ENCODE data around the gene ADAR.

Gene ADAR

GRCh38 chr1:154616659-154617345 lies 8.8 kb upstream of the ADAR start:
- DNase-seq = no peak

DNA sequence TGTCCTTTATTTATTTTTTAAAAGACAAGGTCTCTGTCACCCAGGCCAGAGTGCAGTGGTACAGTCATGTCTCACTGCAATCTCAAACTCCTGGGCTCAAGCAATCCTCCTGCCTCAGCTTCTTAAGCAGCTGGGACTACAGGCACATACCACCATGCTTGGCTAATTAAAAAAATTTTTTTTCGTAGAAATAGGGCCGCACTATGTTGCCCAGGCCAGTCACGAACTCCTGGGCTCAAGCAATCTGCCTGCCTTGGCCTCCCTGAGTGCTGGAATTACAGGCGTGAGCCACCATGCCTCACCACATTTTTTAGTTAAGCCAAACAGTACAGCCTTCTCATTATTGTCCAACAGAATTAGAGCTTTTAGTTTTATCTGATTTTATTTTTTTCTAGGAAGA lies 7.4 kb upstream of the ADAR start:
- DNase-seq = no peak

DNA sequence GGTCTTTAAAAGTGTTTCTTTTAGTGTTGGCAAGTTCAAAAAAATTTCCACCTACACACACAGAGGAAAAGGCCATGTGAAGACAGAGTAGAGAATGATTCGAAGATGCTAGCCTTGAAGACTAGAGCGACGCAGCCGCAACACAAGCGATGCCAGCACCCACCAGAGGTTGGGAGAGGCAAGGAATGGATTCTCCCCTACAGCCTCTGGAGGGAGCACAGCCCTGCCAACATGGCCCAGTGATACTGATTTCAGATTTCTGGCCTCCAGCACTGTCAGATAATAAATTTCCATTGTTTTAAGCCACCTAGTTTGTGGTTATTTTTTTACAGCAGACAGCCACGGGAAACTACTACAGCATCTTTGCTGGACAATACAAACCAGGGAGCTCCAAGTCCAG lies 6.9 kb upstream of the ADAR start:
- DNase-seq = no peak

DNA sequence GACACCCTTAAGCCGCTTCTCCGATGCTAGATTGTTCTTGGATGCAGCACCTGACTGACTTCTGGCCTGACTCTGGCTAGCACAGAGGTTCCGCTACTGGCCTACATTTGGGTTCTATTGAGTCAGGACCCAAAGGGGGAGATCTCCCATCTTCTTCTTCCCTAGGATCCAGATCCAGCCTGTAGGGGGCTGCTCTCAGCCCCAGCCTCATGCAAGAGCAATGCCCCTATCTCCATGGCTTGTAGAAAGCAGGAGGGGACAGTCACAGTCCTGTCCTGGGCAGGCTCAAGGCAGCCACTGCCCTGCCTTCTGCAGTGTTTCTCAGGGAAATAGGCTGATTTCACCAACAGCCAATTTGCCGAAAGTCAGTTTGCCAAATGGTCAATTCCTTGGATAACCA lies 6.3 kb upstream of the ADAR start:
- no peak for DNase-seq

DNA sequence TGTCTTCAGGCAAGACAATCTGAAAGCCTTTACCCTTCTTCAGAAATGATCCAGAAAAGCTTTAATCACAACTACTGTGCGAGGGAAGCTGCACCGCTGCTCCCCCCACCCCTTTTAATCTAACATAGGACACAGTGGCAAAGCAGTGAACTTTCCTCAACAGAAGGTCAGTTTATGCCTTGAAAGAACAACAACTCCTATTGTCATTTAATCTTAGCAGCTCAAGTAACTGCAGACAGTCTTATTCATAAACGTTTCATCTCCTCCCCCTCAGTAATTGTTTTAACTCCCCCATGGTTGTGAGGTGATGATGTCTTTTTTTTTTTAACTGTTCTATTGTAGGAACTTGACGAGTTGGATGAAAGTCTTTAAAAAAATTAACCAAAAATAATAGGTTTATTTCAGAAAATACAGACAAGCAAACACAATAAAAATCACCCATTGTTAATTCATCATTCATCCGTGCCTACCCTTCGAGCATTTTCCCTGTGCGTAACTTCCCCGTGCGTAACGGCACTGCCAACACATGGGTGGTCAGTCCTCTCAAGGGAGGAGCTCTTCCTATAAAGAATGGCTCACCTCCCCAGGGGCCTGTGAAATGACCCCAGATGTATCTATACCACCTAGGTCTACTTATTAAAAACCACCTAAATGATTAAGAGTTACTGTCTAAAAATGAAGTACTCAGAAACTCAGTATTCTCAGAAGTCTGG lies 3.3 kb upstream of the ADAR start:
- no peak for DNase-seq

- peak; percentile 44 for DNase-seq
Observed at GRCh38 chr1:154609398-154610380, 1.7 kb upstream of the ADAR start.

DNA sequence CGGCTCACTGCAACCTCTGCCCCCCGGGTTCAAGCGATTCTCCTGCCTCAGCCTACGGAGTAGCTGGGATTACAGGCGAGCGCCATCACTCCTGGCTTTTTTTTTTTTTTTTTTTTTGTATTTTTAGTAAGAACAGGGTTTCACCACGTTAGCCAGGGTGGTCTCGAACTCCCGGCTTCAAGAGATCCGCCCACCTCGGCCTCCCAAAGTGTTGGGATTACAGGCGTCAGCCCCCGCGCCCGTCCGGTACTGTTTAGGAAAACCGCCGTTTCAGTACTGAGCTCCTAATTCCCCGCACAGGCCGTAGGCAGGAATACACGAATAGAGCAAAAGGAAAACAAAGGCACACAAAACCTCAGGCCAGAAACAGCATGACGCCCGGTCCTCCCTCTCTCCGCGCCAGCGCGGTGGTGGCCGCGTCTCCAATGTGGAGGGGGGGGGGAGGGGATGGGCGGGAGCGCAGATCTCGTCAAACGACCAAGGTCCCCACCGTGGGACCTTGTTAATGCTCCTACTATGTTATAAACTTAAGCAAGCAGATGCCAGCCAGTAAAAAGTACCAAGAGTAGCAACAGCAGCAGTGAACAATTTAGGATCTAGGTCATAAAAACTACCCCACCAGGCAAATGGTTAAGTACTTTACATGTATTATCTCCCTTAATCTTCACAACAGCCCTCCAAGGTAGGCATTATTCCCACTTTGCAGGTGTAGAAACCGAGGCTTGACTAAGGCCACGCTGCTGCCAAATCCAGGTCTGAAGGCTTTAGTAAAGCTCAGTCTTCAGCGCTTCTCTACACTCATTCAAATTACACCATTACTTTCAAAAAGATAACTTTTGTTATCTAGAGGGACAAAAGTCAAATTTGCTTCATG lies 648 bp upstream of the ADAR start:
- peak; percentile 45 for DNase-seq

GRCh38 chr1:154607106-154607608 lies 829 bp downstream of the ADAR start:
- DNase-seq = no peak

- DNase-seq = no peak
Observed at GRCh38 chr1:154605534-154605933, 2.5 kb downstream of the ADAR start.

DNA sequence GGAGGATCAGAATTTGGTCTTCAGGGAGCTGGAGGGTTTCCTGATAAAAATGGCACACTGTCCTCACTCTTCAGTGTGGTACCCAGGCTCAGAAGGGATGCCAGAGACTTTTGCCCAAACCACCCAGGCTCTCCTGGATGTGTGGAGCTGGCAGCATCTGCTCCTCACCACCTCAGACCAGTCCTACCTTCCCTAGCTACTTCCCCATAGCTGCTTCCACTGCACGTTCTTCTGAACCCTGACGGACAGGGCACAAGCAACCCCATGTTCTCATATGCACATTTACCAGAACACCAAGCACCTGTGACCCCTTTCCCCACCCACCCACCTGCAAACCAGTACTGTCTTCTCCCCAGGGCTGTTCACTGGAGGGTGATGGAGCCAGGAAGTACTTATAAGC lies 4.7 kb downstream of the ADAR start:
- no peak for DNase-seq

DNA sequence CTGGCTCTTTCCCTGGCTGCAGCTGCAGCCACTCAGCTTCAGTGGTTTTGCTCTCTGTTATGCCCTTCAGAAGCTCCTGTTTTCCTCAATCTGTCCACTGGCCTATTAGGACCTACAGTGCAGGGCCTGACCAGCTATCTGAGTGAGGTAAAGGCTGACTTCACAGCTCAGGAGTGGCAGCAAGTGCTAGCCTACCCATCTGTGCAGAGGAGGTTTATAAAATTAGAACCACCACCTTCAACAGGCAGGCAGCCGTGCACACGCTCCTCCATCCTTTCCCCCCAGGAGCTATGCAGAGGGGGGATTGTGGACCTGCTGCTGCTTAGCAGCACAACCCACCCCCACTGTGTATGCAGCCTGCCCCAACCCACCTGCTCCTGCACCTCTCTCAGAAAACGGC lies 8.3 kb downstream of the ADAR start:
- no peak for DNase-seq

DNA sequence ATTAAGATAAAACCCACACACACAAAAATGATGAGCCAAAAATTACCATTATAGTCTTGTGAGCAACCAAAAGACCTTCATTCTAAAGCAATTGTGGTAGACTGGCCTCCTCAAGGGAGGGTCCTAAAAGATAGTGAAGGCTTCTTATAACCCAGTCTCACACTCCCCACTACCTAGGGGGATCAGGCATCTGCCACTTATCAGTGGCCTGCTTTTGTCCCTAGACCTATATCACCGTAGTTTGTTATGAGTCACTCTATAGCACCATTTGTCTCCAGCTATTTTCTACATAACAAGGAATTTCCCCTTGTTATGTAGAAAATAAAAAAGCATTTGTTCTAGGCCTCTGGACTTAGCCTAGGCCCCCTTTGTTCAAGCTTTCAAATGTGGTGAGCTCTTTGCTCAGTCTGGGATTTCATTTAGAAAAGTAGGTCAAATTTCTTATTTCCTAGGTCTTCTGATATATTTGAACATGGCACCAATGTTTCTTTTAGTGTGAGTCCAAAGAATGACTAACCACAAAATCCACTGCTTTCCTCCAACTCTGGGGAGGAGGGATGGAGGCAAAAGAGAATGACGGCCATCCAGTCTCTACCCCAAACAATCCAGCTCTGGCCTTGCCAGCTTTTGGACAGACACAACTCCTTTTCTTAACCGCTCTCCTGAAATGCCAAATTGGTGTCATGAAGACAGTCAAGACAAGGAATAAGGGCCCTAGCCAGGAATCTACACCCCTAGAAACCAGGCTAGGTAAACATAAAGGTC lies 8.9 kb downstream of the ADAR start:
- DNase-seq = no peak

- DNase-seq = no peak
Observed at GRCh38 chr1:154595621-154596020, 12.4 kb downstream of the ADAR start.

- no peak for DNase-seq
Observed at GRCh38 chr1:154594811-154595210, 13.2 kb downstream of the ADAR start.

- no peak for DNase-seq
Observed at GRCh38 chr1:154593390-154593789, 14.6 kb downstream of the ADAR start.

GRCh38 chr1:154591206-154591605 lies 16.8 kb downstream of the ADAR start:
- no peak for DNase-seq

DNA sequence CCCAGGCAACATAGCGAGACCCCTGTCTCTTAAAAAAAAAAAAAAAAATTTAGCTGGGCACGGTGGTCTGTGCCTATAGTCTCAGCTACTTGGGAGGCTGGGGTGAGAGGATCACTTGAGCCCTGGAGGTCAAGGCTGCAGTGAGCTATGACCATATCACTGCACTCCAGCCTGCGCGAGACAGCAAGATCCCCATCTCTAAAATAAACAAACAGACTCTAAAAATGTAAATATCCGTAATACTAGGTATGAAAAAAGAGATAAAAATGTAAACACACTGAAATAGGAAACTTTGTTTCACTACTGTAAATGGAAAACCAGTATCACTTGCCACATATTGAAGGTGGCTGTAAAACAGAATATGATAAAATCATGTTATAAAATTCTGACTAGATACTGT lies 17.2 kb downstream of the ADAR start:
- no peak for DNase-seq

DNA sequence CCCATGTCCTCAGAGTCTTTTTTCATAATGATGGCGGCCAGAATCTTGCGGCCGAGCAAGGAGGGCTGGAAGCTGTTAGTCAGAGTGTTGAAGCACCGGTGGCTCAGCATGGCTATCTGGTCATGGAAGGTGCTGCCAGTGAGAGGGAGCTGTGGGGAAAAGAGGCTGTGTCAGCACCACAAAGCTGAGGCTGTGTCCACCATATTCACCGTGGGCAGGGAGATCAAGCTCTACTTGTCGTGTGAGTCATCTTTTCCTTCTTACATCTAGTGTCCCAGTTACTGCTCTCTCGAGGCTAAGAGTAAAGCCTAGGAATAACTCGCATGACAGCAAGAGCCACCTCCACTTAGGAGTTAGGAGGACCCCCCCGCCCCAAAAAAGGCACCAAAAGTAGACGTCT lies 18.2 kb downstream of the ADAR start:
- no peak for DNase-seq

- DNase-seq = no peak
Observed at GRCh38 chr1:154586641-154587040, 21.3 kb downstream of the ADAR start.

DNA sequence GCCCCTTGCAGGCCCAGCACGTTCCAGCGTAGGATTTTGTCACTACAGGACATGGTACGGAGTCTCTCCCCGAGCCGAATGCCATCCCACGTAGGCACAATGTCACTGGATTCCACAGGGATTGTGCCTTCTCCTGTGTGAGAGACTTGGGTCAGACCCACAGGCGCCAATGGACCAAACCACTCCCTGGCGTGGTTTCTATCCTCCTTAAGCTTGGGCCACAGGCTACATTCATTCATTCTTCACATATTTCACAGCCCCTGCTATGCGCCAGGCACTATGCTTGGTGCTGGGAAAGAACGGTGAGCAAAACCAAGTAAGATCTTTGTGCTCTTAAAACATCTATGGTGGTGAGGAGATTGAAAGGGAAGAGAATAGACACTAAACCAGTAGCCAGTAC lies 21.8 kb downstream of the ADAR start:
- no peak for DNase-seq

- no peak for DNase-seq
Observed at GRCh38 chr1:154584267-154584994, 23.6 kb downstream of the ADAR start.
